GM19455 (cell line): ENCODE results near the gene PTPN5.

Experiments used
- ATAC-seq: cut with Tn5 transposase; IDR thresholded peaks from one replicate; pipeline ENCODE4 v1.9.1; 2021; ENCODE audit not compliant: unreplicated experiment

The PTPN5 gene

GRCh38 chr11:18743365-18743764, 48.2 kb downstream of the PTPN5 start:
- no peak for ATAC-seq

GRCh38 chr11:18741783-18742182, 49.8 kb downstream of the PTPN5 start:
- ATAC-seq, result no peak

- no peak for ATAC-seq
Observed at GRCh38 chr11:18739685-18740084, 51.9 kb downstream of the PTPN5 start.

GRCh38 chr11:18737642-18738041, 54.0 kb downstream of the PTPN5 start:
- no peak for ATAC-seq

- no peak for ATAC-seq
Observed at GRCh38 chr11:18736590-18737148, 54.9 kb downstream of the PTPN5 start.

DNA sequence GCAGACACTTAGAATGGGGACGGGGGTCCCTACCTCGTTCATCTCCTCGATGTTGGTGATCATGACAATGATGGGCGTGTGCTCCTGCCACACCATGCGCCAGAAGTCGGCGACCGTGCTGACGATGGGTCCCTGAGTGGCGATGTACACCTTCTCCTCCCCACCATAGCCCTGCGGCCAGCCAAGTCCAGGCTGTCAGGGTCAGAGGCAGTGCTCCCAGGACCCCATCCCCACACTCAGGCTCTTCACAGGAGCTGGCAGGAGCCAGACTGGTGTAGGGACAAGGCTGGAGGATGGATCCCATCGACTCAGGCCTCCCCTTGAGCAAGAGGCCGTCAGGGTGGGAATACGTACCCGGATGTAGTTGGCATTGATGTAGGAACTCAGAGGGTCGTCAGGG, 58.4 kb downstream of the PTPN5 start:
- no peak for ATAC-seq

GRCh38 chr11:18731949-18732821, 59.4 kb downstream of the PTPN5 start:
- no peak for ATAC-seq

DNA sequence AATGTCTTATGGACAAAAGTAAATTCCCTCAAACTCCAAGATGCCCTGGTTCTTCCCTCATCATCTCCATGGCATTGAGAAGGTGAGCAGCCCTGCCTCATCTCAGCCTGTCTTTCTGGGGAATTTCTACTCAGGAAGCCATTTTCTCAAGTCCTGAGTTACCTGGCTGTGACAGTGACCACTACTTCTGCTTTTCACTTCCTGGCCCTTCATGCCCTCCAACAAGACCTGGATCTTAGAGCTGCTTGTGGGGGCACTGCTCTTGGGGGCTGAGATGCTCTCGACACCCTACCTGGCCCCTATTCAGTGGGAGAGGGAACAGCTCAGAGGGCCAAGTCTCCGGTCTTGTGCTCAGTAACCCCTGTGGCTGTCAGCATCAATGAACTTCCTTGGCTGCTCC, 60.2 kb downstream of the PTPN5 start:
- no peak for ATAC-seq

GRCh38 chr11:18730020-18730419, 61.6 kb downstream of the PTPN5 start:
- no peak for ATAC-seq

DNA sequence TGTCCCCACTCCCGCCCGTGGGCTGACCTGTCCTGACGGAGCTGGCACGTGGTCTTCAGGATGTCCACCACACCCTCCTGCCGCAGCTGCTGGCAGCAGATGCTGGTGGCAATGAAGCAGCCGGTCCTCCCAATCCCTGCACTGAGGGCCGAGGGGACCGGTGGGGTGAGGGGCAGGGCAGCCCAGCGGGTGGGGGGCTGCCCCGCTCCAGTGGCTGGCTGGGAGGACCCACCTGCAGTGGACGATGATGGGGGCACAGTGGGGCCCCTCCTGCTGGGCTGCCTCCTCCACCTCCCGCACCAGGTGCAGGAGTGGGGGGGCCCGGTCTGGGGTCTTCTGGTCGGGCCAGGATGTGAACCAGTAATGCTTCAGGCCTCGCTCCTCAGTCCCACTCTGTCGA, 62.2 kb downstream of the PTPN5 start:
- ATAC-seq, result no peak

DNA sequence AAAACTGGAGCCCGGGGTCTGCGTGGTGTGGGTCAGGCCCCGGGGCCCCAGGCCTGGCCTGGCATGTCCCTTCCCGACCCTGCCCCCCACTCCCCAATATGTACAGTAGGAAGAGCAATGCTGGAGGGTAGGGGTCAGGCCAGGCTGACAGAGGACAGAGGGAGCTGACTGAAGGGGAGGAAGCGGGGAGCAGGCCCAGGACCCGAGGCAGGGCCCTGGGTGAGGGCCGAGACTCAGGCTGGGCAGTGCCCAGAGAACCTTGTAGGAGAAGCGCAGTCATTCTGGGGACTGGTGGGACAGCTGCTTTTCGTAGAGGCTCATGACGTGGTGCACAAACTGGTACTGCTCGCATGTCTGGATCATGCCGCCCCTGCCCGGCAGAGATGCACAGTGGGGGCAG, 62.9 kb downstream of the PTPN5 start:
- ATAC-seq, result no peak

DNA sequence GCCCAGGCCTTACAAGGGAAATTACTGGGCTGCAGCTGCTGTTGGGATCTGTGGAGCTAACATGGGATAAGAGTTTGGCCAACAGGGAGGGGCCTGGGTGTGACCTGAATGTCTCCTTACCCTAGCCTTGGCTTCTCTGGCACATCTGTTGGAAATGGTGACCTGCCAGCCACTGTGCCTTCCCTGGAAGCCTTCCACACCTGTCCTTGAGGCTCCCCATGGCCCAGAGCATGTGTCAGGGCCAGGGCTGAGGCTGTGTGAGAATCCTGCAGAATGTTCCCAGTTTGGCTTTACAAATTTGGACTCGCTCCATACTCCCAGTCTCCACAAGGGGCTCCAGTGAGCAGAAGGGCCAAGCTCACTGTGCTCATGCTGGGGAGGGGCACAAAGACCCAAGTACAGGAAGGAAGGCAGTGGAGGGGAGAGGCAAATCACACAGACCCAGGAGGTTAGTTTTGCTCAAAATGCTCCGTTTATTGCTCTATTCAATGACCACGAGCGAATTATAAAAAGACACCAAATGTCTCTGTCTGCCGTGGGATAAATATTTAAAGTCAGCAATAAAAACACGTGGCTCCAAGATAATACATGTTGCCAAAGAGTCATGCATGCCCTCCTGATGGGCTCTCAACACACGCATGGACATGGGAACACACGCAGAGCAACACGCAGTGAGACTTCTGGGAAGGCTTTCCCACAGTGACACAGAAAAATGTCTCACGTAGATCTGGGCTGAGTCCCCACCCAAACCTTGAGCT, 63.9 kb downstream of the PTPN5 start:
- ATAC-seq, result no peak

DNA sequence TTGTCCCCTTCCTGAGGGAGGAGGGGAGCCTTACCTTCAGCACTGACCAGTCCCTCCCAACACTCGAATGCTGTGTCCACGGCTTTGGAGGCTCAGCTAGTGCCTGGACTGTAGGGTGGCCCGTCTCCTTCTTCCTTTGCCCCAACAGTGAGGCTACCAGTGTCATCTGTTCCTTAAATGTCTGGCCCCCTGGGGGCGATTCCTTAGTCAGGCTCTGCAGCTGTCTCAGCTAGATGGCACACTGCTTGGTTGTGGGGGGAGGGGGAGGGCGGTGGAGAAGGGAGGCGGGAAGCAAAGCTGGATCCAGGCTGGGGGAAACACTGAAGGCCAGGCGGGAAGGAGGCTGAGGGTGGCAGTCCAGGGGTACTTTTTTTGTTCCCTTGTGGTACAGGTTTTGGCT, 65.6 kb downstream of the PTPN5 start, which contains the start of gene IGSF22:
TSS of gene IGSF22 (minus strand) at position 149 of the 400 bp plus-strand sequence. CDS start 1,952 bp downstream, outside the sequence.
- ATAC-seq, result no peak

DNA sequence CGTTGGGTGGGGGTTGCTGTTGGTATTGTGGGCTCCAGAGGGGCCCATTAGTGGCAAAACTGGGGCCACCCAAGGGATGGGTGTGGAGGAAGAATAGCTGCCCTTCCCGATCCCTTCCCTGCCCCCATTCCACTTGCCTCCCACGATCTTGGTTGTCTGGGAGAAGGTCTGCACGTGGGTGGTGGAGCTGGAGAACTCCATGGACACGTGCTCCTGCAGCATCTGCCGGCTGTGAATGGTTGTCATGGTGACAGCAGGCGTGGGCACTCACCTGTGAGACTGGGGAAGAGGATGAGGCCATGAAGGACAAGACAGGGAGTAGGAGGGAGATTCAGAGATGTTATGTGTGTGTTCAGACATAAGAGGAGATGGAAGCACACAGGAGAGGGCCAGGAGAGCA, 67.6 kb downstream of the PTPN5 start:
- ATAC-seq, result no peak

DNA sequence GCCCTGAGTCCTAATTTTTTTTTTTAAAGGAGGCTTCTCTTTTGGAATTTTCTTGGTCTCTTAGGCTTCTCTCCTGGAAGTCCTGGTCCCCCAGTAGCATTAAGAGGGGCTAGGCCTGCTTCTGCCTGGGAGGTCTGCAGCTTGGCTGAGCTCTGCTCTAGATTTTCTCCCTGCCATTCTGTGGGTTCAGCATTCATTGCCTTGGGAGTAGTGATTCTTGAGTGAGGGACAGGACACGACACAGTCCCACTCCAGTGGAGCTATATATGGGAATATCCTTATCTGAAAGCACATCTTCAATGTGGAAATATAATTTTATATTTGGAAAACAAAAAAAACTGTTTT, 69.3 kb downstream of the PTPN5 start:
- no peak for ATAC-seq

GRCh38 chr11:18721561-18722292, 69.9 kb downstream of the PTPN5 start:
- ATAC-seq, result peak; percentile 73

- ATAC-seq, result peak; percentile 65
Observed at GRCh38 chr11:18720808-18721560, 70.6 kb downstream of the PTPN5 start.

DNA sequence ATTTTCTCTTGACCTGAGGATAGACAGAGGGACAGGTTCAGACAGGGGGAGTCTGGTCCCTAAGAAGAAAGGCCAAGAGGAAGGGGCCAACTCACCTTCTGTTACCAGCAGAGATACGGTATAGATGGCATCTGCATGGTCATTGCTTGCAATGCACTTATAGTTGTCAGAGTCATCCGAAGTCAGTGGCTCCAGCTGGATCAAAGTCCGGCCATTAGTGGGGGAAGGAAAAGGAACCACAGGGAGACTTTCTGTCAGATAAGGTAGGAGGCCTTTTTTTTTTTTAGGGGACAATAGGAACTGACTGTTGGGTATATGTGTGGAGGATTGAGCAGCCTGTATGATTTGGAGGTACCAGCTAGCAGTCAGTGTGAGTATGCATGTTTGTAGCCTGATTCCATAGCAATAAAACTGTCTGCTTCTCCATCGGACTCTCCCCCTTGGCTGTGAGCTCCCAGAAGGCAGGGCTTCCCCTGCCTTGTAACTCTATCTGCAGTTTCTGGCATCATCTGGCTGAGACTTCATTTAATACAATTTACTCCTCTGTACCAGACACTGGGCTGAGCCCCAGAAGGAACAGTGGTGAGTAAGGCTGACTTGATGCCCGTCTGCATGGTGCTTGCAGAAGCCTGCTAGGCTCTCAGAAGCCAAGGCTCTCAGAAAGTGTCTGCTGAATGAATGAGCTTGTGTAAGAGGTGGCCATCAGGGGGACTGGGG, 71.3 kb downstream of the PTPN5 start:
- no peak for ATAC-seq

- ATAC-seq, result no peak
Observed at GRCh38 chr11:18715476-18715875, 76.1 kb downstream of the PTPN5 start.

DNA sequence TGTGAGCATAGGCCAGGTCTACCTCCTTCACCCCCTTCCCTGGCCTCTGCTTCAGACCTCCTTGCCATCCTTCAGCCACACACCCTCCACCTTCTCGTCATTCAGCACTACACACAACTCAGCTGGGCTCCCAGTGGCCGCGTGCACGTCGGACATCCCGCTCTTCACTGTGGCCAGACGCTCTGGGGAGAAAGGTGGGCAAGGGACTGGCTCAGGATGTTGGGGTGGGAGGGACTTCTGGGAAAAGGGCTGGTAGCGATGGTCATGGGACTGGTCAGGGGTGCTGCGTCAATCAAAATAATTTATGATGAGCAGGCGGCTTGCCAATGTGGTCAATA, 77.2 kb downstream of the PTPN5 start:
- ATAC-seq, result no peak
